ENCODE measurements around the gene MASP1.

The MASP1 gene

GRCh38 chr3:187263270-187263669, 28.3 kb downstream of the MASP1 start:
- peak; percentile 77 for DNase-seq
- no peak overlapping the region for H2BK5ac ChIP-seq (ENCODE audit: low read depth, low read length, poor library complexity, severe bottlenecking)
- peaks cover 0 to 46% of the 10 kb centered on the region in 2 experiments for H3K36me3 ChIP-seq (ENCODE audit: control insufficient read depth in 1 of 2, insufficient read depth in 2 of 2, low read depth in 1 of 2, low read length in 2 of 2)
- no peak overlapping the region for H4K8ac ChIP-seq (ENCODE audit: low read length)
- H3K4me1 ChIP-seq (ENCODE audit: control insufficient read depth, insufficient read depth, low read depth, low read length) = peaks cover 5% of the 10 kb centered on the region
- H3K23ac ChIP-seq (ENCODE audit: low read length in 2 of 2) = no peak overlapping the region
- H3K9me3 ChIP-seq (ENCODE audit: control insufficient read depth, low read length) = peaks cover 10% of the 10 kb centered on the region
- no peak overlapping the region for H2BK120ac ChIP-seq (ENCODE audit: low read depth, low read length)
- H3K4me2 ChIP-seq (ENCODE audit: low read length, poor library complexity, severe bottlenecking) = no peak overlapping the region
- peak overlapping the region; percentile 79 for H3K9ac ChIP-seq (ENCODE audit: low read length)
- H3K4ac ChIP-seq (ENCODE audit: low read depth in 1 of 2, low read length in 2 of 2) = peak overlapping the region in 1 of 2 experiments; percentile 77
- H2BK12ac ChIP-seq (ENCODE audit: low read length in 2 of 2) = peak overlapping the region; percentile 81 to 97
- H3K79me1 ChIP-seq (replicated peaks; ENCODE audit: low read length, poor library complexity, severe bottlenecking) = no peaks in the 10 kb centered on the region
- no peak overlapping the region for H2AK5ac ChIP-seq (ENCODE audit: low read length, severe bottlenecking)
- H2AFZ ChIP-seq (ENCODE audit: low read depth, low read length) = no peak overlapping the region
- no peak overlapping the region for H2BK15ac ChIP-seq (ENCODE audit: low read depth, poor library complexity, severe bottlenecking)
- H3K18ac ChIP-seq (ENCODE audit: low read depth in 1 of 2, low read length in 2 of 2) = peak overlapping the region; percentile 25 to 86
- H3K14ac ChIP-seq (ENCODE audit: low read length in 2 of 2) = no peak overlapping the region
- no peak overlapping the region for H4K91ac ChIP-seq (ENCODE audit: low read length)
- H3K27me3 ChIP-seq (ENCODE audit: control insufficient read depth in 1 of 2, insufficient read depth in 1 of 2, low read length in 2 of 2) = no peaks in the 10 kb centered on the region
- H3K4me3 ChIP-seq (ENCODE audit: insufficient read depth in 1 of 2, low read depth in 1 of 2, low read length in 2 of 2) = no peak overlapping the region
- H3K27ac ChIP-seq (ENCODE audit: low read length, poor library complexity, severe bottlenecking) = peak overlapping the region; percentile 75

- Histone ChIP-seq H3K79me1 (replicated peaks; ENCODE audit: low read length, poor library complexity, severe bottlenecking) (no peaks in the 10 kb centered on the region), H3K4me3 (ENCODE audit: insufficient read depth in 1 of 2, low read depth in 1 of 2, low read length in 2 of 2) (no peak overlapping the region), H2AK5ac (ENCODE audit: low read length, severe bottlenecking) (peak overlapping the region; percentile 73), H4K8ac (ENCODE audit: low read length) (peak overlapping the region; percentile 35), H3K4me2 (ENCODE audit: low read length, poor library complexity, severe bottlenecking) (no peak overlapping the region), H4K91ac (ENCODE audit: low read length) (no peak overlapping the region), H2BK120ac (ENCODE audit: low read depth, low read length) (peak overlapping the region; percentile 71), H2AFZ (ENCODE audit: low read depth, low read length) (no peak overlapping the region), H2BK12ac (ENCODE audit: low read length in 2 of 2) (peak overlapping the region; percentile 69 to 97), H3K27me3 (ENCODE audit: control insufficient read depth in 1 of 2, insufficient read depth in 1 of 2, low read length in 2 of 2) (no peaks in the 10 kb centered on the region), H2BK15ac (ENCODE audit: low read depth, poor library complexity, severe bottlenecking) (peak overlapping the region; percentile 1), H3K4ac (ENCODE audit: low read depth in 1 of 2, low read length in 2 of 2) (peak overlapping the region in 1 of 2 experiments; percentile 45), H3K4me1 (ENCODE audit: control insufficient read depth, insufficient read depth, low read depth, low read length) (peaks cover 5% of the 10 kb centered on the region), H3K23ac (ENCODE audit: low read length in 2 of 2) (no peak overlapping the region), H3K9ac (ENCODE audit: low read length) (no peak overlapping the region), H3K9me3 (ENCODE audit: control insufficient read depth, low read length) (peaks cover 10% of the 10 kb centered on the region), H3K36me3 (ENCODE audit: control insufficient read depth in 1 of 2, insufficient read depth in 2 of 2, low read depth in 1 of 2, low read length in 2 of 2) (peaks cover 0 to 52% of the 10 kb centered on the region in 2 experiments), H2BK5ac (ENCODE audit: low read depth, low read length, poor library complexity, severe bottlenecking) (no peak overlapping the region), H3K14ac (ENCODE audit: low read length in 2 of 2) (no peak overlapping the region), H3K27ac (ENCODE audit: low read length, poor library complexity, severe bottlenecking) (no peak overlapping the region), H3K18ac (ENCODE audit: low read depth in 1 of 2, low read length in 2 of 2) (peak overlapping the region; percentile 25 to 73)
- DNase-seq = peak; percentile 34
- 66% methylated on average over 5 of the region's 6 CpGs for WGBS
These were observed 29.2 kb downstream of the MASP1 start for GRCh38 chr3:187262360-187262759.

- H2BK5ac ChIP-seq (ENCODE audit: low read depth, low read length, poor library complexity, severe bottlenecking) = no peak overlapping the region
- H2BK15ac ChIP-seq (ENCODE audit: low read depth, poor library complexity, severe bottlenecking) = no peak overlapping the region
- H3K9me3 ChIP-seq (ENCODE audit: control insufficient read depth, low read length) = peaks cover 10% of the 10 kb centered on the region
- no peak overlapping the region for H3K14ac ChIP-seq (ENCODE audit: low read length in 2 of 2)
- H3K27ac ChIP-seq (ENCODE audit: low read length, poor library complexity, severe bottlenecking) = no peak overlapping the region
- H3K23ac ChIP-seq (ENCODE audit: low read length in 2 of 2) = no peak overlapping the region
- no peak overlapping the region for H4K8ac ChIP-seq (ENCODE audit: low read length)
- H2AK5ac ChIP-seq (ENCODE audit: low read length, severe bottlenecking) = no peak overlapping the region
- no peak overlapping the region for H3K18ac ChIP-seq (ENCODE audit: low read depth in 1 of 2, low read length in 2 of 2)
- H2BK120ac ChIP-seq (ENCODE audit: low read depth, low read length) = no peak overlapping the region
- no peak overlapping the region for H3K9ac ChIP-seq (ENCODE audit: low read length)
- H3K79me1 ChIP-seq (replicated peaks; ENCODE audit: low read length, poor library complexity, severe bottlenecking) = no peaks in the 10 kb centered on the region
- WGBS = no CpG with 5 or more reads among the region's 3 CpGs
- DNase-seq = peak; percentile 45
- H4K91ac ChIP-seq (ENCODE audit: low read length) = no peak overlapping the region
- no peak overlapping the region for H3K4ac ChIP-seq (ENCODE audit: low read depth in 1 of 2, low read length in 2 of 2)
- no peaks in the 10 kb centered on the region for H3K27me3 ChIP-seq (ENCODE audit: control insufficient read depth in 1 of 2, insufficient read depth in 1 of 2, low read length in 2 of 2)
- H3K36me3 ChIP-seq (ENCODE audit: control insufficient read depth in 1 of 2, insufficient read depth in 2 of 2, low read depth in 1 of 2, low read length in 2 of 2) = peaks cover 0 to 57% of the 10 kb centered on the region in 2 experiments
- H3K4me3 ChIP-seq (ENCODE audit: insufficient read depth in 1 of 2, low read depth in 1 of 2, low read length in 2 of 2) = no peak overlapping the region
- H3K4me1 ChIP-seq (ENCODE audit: control insufficient read depth, insufficient read depth, low read depth, low read length) = peaks cover 5% of the 10 kb centered on the region
- no peak overlapping the region for H3K4me2 ChIP-seq (ENCODE audit: low read length, poor library complexity, severe bottlenecking)
- H2AFZ ChIP-seq (ENCODE audit: low read depth, low read length) = no peak overlapping the region
- H2BK12ac ChIP-seq (ENCODE audit: low read length in 2 of 2) = no peak overlapping the region
These were observed 30.0 kb downstream of the MASP1 start for GRCh38 chr3:187261541-187261969.

- Histone ChIP-seq H2AK5ac (ENCODE audit: low read length, severe bottlenecking) (no peak overlapping the region), H3K23ac (ENCODE audit: low read length in 2 of 2) (no peak overlapping the region), H3K79me1 (replicated peaks; ENCODE audit: low read length, poor library complexity, severe bottlenecking) (no peaks in the 10 kb centered on the region), H2BK12ac (ENCODE audit: low read length in 2 of 2) (no peak overlapping the region), H2AFZ (ENCODE audit: low read depth, low read length) (no peak overlapping the region), H3K4ac (ENCODE audit: low read depth in 1 of 2, low read length in 2 of 2) (no peak overlapping the region), H4K91ac (ENCODE audit: low read length) (no peak overlapping the region), H3K14ac (ENCODE audit: low read length in 2 of 2) (no peak overlapping the region), H3K36me3 (ENCODE audit: control insufficient read depth in 1 of 2, insufficient read depth in 2 of 2, low read depth in 1 of 2, low read length in 2 of 2) (peaks cover 0 to 81% of the 10 kb centered on the region in 2 experiments), H4K8ac (ENCODE audit: low read length) (no peak overlapping the region), H3K9ac (ENCODE audit: low read length) (no peak overlapping the region), H3K9me3 (ENCODE audit: control insufficient read depth, low read length) (peaks cover 10% of the 10 kb centered on the region), H3K27ac (ENCODE audit: low read length, poor library complexity, severe bottlenecking) (no peak overlapping the region), H2BK120ac (ENCODE audit: low read depth, low read length) (no peak overlapping the region), H2BK5ac (ENCODE audit: low read depth, low read length, poor library complexity, severe bottlenecking) (no peak overlapping the region), H2BK15ac (ENCODE audit: low read depth, poor library complexity, severe bottlenecking) (no peak overlapping the region), H3K4me1 (ENCODE audit: control insufficient read depth, insufficient read depth, low read depth, low read length) (peaks cover 5% of the 10 kb centered on the region), H3K27me3 (ENCODE audit: control insufficient read depth in 1 of 2, insufficient read depth in 1 of 2, low read length in 2 of 2) (no peaks in the 10 kb centered on the region), H3K4me3 (ENCODE audit: insufficient read depth in 1 of 2, low read depth in 1 of 2, low read length in 2 of 2) (no peak overlapping the region), H3K18ac (ENCODE audit: low read depth in 1 of 2, low read length in 2 of 2) (no peak overlapping the region), H3K4me2 (ENCODE audit: low read length, poor library complexity, severe bottlenecking) (no peak overlapping the region)
- no peak for DNase-seq
- 87% methylated on average over 1 of the region's 2 CpGs for WGBS
These were observed 32.4 kb downstream of the MASP1 start for GRCh38 chr3:187259171-187259570.

All from mesenchymal stem cell (in vitro differentiated cells and primary cell).